ENCODE data around the gene TOGARAM2. TPM values are rescaled to one million over a fixed set of nuclear protein-coding genes. Genes with fewer than 3 reads are reported as not detected.

The TOGARAM2 gene
- total RNA-seq, 1 donor from 2014 or later, result 15.4 TPM

GRCh38 chr2:29096969-29097368, 115.9 kb downstream of the TOGARAM2 start:
- Histone ChIP-seq H3K27me3 (ENCODE audit: low read depth) (no peaks in the 10 kb centered on the region), H3K9me3 (no peaks in the 10 kb centered on the region), H3K4me1 (no peaks in the 10 kb centered on the region), H3K27ac (no peak overlapping the region), H3K36me3 (no peaks in the 10 kb centered on the region), H3K4me3 (no peak overlapping the region)
- no peak for TF ChIP-seq CTCF (IDR thresholded peaks at IDR 0.05)
- DNase-seq, result no peak
- intact Hi-C loops (cut with DNase I), result no loop called here
- peak; percentile 32 to 51 for ATAC-seq

GRCh38 chr2:29097569-29097968, 116.5 kb downstream of the TOGARAM2 start:
- no peaks in the 10 kb centered on the region for H3K27me3 ChIP-seq (ENCODE audit: low read depth)
- ATAC-seq (no peak), DNase-seq (no peak)
- H3K9me3 ChIP-seq, result no peaks in the 10 kb centered on the region
- H3K4me3 ChIP-seq, result no peak overlapping the region
- H3K36me3 ChIP-seq, result no peaks in the 10 kb centered on the region
- H3K27ac ChIP-seq, result no peak overlapping the region
- intact Hi-C loops (cut with DNase I), result no loop called here
- H3K4me1 ChIP-seq, result no peaks in the 10 kb centered on the region
- no peak for TF ChIP-seq CTCF (IDR thresholded peaks at IDR 0.05)

- Histone ChIP-seq H3K4me3 (no peak overlapping the region), H3K36me3 (no peaks in the 10 kb centered on the region), H3K27ac (no peak overlapping the region), H3K4me1 (no peaks in the 10 kb centered on the region), H3K9me3 (no peaks in the 10 kb centered on the region), H3K27me3 (ENCODE audit: low read depth) (no peaks in the 10 kb centered on the region)
- ATAC-seq, result no peak
- no peak for DNase-seq
- intact Hi-C loops (cut with DNase I), result no loop called here
- no peak for TF ChIP-seq CTCF (IDR thresholded peaks at IDR 0.05)
Observed at GRCh38 chr2:29100564-29100963, 119.5 kb downstream of the TOGARAM2 start.

Other genes with a start within 250 kb of the TOGARAM2 start
- 233 TPM for gene PPP1CB, start 229.5 kb upstream of the TOGARAM2 start, total RNA-seq
- 1.9 TPM for gene SPDYA, start 170.5 kb upstream of the TOGARAM2 start, total RNA-seq
- 13.0 TPM for gene TRMT61B, start 111.0 kb upstream of the TOGARAM2 start, total RNA-seq
- gene WDR43, start 86.6 kb upstream of the TOGARAM2 start, total RNA-seq, result 27.9 TPM
- gene PCARE, start 93.2 kb downstream of the TOGARAM2 start, total RNA-seq, result 0.95 TPM
- gene CLIP4, start 134.1 kb downstream of the TOGARAM2 start, total RNA-seq, result 64.6 TPM

Data from lower lobe of right lung (tissue), 2 donors.